Transverse colon (tissue), 4 donors: ENCODE measurements around the gene LAMC1. TPM values are rescaled to one million over a fixed set of nuclear protein-coding genes. Genes with fewer than 3 reads are reported as not detected.

Source experiments
- DNase-seq: peaks from one replicate; pipeline ENCODE4 v3.0.0-alpha.2; 2019
- H3K27ac ChIP-seq, 4 donors: fragments of 200-600 bp; sonication (generic); 2 replicates each; pipeline ENCODE4 v1.5.1; 2016 to 2018; ENCODE audit warnings: inconsistent platforms in 4 of 4
- H3K27me3 ChIP-seq: fragments of 200-600 bp; sonication (generic); 2 replicates; pipeline ENCODE4 v1.5.1; 2017; ENCODE audit warnings: inconsistent platforms
- H3K36me3 ChIP-seq, 4 donors: fragments of 200-600 bp; sonication (generic); 2 replicates each; pipeline ENCODE4 v1.5.1; 2017 to 2019; ENCODE audit warnings: inconsistent platforms in 4 of 4
- H3K4me1 ChIP-seq, 4 donors: fragments of 200-600 bp; sonication (generic); 2 replicates each; pipeline ENCODE4 v1.5.1; 2017 to 2020; ENCODE audit warnings: inconsistent platforms in 4 of 4
- H3K4me3 ChIP-seq, 4 donors: fragments of 200-600 bp; sonication (generic); 1 replicate in 1 of 4; 2 replicates in 3 of 4; pipeline versions ENCODE4 v1.5.1 to v1.6.1; 2017 to 2019; ENCODE audit warnings: inconsistent platforms in 4 of 4
- H3K9me3 ChIP-seq, 2 donors: fragments of 200-600 bp; sonication (generic); 2 replicates each; pipeline ENCODE4 v1.5.1; 2017 to 2019; ENCODE audit warnings: inconsistent platforms in 2 of 2
- CTCF ChIP-seq, 5 experiments: fragments of 200-600 bp in 3 of 5; fragments of 450-650 bp in 2 of 5; sonication (generic) in 3 of 5; IDR thresholded peaks; 1 replicate in 2 of 5; 2 replicates in 3 of 5; pipeline ENCODE4 v1.5.1; 2016 to 2017; ENCODE audit warnings: antibody characterized with exemption in 5 of 5, inconsistent platforms in 3 of 5, mild to moderate bottlenecking in 2 of 5, moderate library complexity in 1 of 5
- EP300 ChIP-seq: sonication (generic); formaldehyde crosslinking; IDR thresholded peaks from one replicate; pipeline ENCODE4 v1.6.1; 2017; ENCODE audit warnings: antibody characterized with exemption, low read depth
- POLR2A ChIP-seq: fragments of 450-650 bp; IDR thresholded peaks from one replicate; pipeline ENCODE4 v1.6.1; 2016; ENCODE audit warnings: antibody characterized with exemption, mild to moderate bottlenecking, moderate library complexity
- POLR2AphosphoS5 ChIP-seq, 3 donors: sonication (generic); formaldehyde crosslinking; IDR thresholded peaks; one replicate each; pipeline ENCODE4 v1.6.1; 2016; ENCODE audit warnings: antibody characterized with exemption in 3 of 3
- WGBS, 2 donors: methylation state at CpG; one replicate each; pipeline ENCODE4 v1.1.5; 2018; ENCODE audit warnings: low coverage in 1 of 2; 5-methylcytosine and 5-hydroxymethylcytosine counted together
- in situ Hi-C, 4 donors: fragments of 200-750 bp; cut with MboI; loops; one replicate each; pipeline versions ENCODE4 v1.15.0 to v1.15.1; 2017; ENCODE audit warnings: low sequenced_read_pairs in 3 of 4, low pct_ligation_motif_present in 1 of 4, low pct_unique_long_range_greater_than_20kb in 1 of 4
- intact Hi-C: fragments of 100-400 bp; cut with DNase I; formaldehyde crosslinking; loops from one replicate; pipeline ENCODE4 v1.15.1; 2023; ENCODE audit warnings: low total_unique reads
- total RNA-seq, 4 donors: library from RNA; depleted of rRNA; stranded (reverse); fragments of >200 nt; gene quantifications; one replicate each; pipeline ENCODE4 v1.1.0, GENCODE V29; 2016

LAMC1 gene
- total RNA-seq, 4 donors from 2014 or later = 77.7 to 633 (median 138) TPM

- DNase-seq = no peak
- H3K4me3 ChIP-seq = no peak overlapping the region
- intact Hi-C loops = no loop called here
- no peaks in the 10 kb centered on the region for H3K36me3 ChIP-seq
- H3K9me3 ChIP-seq = no peaks in the 10 kb centered on the region
- 48 to 69% methylated on average over 7 of the region's 7 CpGs for WGBS, 2 donors
- H3K27me3 ChIP-seq = no peaks in the 10 kb centered on the region
- in situ Hi-C loops = no loop called here
- H3K4me1 ChIP-seq = peaks cover 13 to 65% (median 18%) of the 10 kb centered on the region in 4 donors
- TF ChIP-seq POLR2AphosphoS5 (IDR thresholded peaks at IDR 0.05) (no peak), CTCF (IDR thresholded peaks at IDR 0.05) (no peak), POLR2A (no peak), EP300 (no peak)
- H3K27ac ChIP-seq = peak overlapping the region; percentile 53 to 65 (median 62)
Measured at GRCh38 chr1:183043872-183044854, 20.9 kb downstream of the LAMC1 start.

GRCh38 chr1:183044893-183045649 is 21.9 kb downstream of the LAMC1 start:
- Histone ChIP-seq H3K9me3 (no peaks in the 10 kb centered on the region), H3K27ac (peak overlapping the region; percentile 53 to 65 (median 62)), H3K36me3 (no peaks in the 10 kb centered on the region), H3K4me1 (peaks cover 13 to 56% (median 15%) of the 10 kb centered on the region in 4 donors), H3K27me3 (no peaks in the 10 kb centered on the region), H3K4me3 (no peak overlapping the region)
- in situ Hi-C loops = no loop called here
- intact Hi-C loops = no loop called here
- TF ChIP-seq POLR2A (no peak), EP300 (no peak), CTCF (IDR thresholded peaks at IDR 0.05) (no peak), POLR2AphosphoS5 (IDR thresholded peaks at IDR 0.05) (no peak)
- DNase-seq = no peak
- WGBS, 2 donors = 89 to 97% methylated on average over 2 of the region's 2 CpGs

GRCh38 chr1:183048087-183049085 is 25.2 kb downstream of the LAMC1 start:
- in situ Hi-C loops = no loop called here
- H3K4me1 ChIP-seq = peaks cover 10 to 44% (median 11%) of the 10 kb centered on the region in 4 donors
- no peaks in the 10 kb centered on the region for H3K36me3 ChIP-seq
- no peaks in the 10 kb centered on the region for H3K9me3 ChIP-seq
- TF ChIP-seq EP300 = no peak
- no peak for TF ChIP-seq POLR2A
- TF ChIP-seq CTCF (IDR thresholded peaks at IDR 0.05) = no peak
- no peak for TF ChIP-seq POLR2AphosphoS5 (IDR thresholded peaks at IDR 0.05)
- H3K27me3 ChIP-seq = no peaks in the 10 kb centered on the region
- WGBS, 2 donors = 74 to 77% methylated on average over 7 of the region's 7 CpGs
- intact Hi-C loops = no loop called here
- no peak overlapping the region for H3K27ac ChIP-seq
- no peak for DNase-seq
- H3K4me3 ChIP-seq = no peak overlapping the region
